AG08396 (cell line): ENCODE data around the gene TBC1D10B.

Experiments
- DNase-seq: peaks from one replicate; pipeline ENCODE4 v3.0.0; 2012; ENCODE audit warnings: low spot score, mixed read lengths

Gene TBC1D10B, protein sequence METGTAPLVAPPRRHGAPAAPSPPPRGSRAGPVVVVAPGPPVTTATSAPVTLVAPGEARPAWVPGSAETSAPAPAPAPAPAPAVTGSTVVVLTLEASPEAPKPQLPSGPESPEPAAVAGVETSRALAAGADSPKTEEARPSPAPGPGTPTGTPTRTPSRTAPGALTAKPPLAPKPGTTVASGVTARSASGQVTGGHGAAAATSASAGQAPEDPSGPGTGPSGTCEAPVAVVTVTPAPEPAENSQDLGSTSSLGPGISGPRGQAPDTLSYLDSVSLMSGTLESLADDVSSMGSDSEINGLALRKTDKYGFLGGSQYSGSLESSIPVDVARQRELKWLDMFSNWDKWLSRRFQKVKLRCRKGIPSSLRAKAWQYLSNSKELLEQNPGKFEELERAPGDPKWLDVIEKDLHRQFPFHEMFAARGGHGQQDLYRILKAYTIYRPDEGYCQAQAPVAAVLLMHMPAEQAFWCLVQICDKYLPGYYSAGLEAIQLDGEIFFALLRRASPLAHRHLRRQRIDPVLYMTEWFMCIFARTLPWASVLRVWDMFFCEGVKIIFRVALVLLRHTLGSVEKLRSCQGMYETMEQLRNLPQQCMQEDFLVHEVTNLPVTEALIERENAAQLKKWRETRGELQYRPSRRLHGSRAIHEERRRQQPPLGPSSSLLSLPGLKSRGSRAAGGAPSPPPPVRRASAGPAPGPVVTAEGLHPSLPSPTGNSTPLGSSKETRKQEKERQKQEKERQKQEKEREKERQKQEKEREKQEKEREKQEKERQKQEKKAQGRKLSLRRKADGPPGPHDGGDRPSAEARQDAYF

DNA sequence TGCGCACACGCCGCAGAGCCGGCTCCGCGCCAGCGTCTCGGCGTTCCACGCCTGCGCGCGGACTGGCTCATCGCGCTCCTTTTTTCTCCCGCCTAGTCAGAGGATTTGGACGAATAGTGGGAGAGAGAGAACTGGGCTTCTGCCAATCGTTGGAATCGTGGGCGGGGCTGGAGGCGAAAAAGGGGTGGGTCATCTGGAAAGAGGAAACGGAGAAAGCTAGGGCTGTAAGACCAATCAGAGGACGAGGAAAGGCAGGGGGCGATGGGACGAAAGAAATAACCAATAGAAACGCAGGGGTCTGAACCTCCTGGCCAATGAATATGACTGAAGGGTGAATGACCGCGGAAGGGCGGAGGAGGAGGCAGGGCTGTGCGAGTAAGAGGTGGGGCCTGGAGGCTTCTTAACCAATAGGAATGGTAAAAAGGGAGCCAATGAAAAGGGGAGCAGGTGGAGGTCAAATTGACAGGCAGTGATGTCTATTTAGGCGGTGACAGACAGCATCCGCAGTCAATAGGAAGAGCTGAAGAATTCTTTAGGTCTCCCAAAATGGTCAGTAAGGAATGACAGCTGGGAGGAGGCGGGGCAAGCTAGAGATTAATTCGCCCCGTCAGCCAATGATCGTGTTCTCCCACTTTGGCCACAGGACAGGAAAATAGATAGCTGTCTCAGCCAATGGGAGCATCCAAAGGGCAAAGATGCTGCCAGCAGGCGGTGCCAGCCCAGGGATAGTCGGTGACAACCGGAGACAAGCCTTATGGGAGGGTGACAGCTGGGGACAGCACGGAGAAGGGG lies at the start of gene TBC1D10B:
TBC1D10B (minus strand) TSS at position 39 of the 792 bp plus-strand sequence. CDS start 311 bp downstream, outside the sequence.
- peak; percentile 98 for DNase-seq

GRCh38 chr16:30418350-30419181 lies 48.3 kb upstream of the TBC1D10B start:
- DNase-seq: no peak

DNA sequence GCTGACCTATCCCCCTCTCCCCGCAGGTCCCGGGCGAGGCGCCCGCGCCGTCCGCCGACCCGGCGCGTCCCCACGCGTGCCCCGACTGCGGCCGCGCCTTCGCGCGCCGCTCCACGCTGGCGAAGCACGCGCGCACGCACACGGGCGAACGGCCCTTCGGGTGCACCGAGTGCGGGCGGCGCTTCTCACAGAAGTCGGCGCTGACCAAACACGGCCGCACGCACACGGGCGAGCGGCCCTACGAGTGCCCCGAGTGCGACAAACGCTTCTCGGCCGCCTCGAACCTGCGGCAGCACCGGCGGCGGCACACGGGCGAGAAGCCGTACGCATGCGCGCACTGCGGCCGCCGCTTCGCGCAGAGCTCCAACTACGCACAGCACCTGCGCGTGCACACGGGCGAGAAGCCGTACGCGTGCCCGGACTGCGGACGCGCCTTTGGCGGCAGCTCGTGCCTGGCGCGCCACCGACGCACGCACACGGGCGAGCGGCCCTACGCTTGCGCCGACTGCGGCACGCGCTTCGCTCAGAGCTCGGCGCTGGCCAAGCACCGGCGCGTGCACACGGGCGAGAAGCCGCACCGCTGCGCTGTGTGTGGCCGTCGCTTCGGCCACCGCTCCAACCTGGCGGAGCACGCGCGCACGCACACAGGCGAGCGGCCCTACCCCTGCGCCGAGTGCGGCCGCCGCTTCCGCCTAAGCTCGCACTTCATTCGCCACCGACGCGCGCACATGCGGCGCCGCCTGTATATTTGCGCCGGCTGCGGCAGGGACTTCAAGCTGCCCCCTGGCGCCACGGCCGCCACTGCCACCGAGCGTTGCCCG lies 47.4 kb upstream of the TBC1D10B start:
- peak; percentile 95 for DNase-seq

- DNase-seq: no peak
These were observed 46.6 kb upstream of the TBC1D10B start for GRCh38 chr16:30416624-30417528.

- DNase-seq: no peak
These were observed 45.8 kb upstream of the TBC1D10B start for GRCh38 chr16:30416047-30416603.

DNA sequence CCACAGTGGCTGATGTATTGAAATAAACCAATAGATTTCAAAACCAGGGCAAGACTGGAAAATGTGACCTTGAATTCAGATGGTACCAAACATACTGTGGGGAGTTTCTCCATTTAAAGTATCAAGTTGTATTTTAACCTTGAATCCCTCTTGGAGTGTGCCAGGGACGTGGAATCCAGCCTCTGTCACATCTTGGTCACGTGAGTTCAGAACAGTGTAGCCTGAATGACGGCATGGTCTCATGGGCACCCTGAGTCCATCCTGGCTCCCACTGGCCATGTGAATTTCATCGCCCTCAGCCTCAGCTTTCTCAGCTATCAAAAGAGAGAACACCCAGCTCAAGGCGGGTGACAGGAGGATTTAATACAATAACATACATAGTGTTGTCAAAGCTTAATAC lies 43.9 kb upstream of the TBC1D10B start:
- no peak for DNase-seq

DNA sequence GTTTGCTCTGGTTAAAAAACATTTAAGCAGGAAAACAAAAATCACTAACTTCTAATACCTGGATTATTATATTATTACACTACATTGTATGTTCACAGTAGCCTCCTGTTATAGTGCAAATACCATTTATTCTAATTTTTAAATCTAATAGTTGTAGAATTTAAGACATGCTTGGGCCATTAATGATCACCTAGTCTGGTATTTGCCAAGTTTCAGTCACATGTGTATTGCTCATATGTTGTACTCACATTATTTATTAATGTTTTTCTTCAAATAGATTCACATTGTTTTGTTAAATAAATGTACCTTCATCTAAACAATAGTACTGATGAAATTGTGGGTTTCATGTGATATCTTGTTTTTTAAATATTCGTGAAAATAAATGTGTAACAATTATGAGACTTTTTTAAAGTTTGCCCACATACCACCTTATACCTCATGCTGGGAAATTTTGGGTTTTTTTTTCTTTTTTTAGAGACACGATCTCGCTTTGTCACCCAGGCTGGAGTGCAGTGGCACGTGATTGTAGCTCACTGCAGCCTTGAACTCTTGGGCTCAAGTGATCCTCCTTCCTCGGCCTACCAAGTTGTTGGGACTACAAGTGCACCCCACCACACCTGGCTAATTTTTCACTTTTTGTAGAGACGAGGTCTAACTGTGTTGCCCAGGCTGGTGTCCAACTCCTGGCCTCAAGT lies 43.0 kb upstream of the TBC1D10B start:
- no peak for DNase-seq

DNA sequence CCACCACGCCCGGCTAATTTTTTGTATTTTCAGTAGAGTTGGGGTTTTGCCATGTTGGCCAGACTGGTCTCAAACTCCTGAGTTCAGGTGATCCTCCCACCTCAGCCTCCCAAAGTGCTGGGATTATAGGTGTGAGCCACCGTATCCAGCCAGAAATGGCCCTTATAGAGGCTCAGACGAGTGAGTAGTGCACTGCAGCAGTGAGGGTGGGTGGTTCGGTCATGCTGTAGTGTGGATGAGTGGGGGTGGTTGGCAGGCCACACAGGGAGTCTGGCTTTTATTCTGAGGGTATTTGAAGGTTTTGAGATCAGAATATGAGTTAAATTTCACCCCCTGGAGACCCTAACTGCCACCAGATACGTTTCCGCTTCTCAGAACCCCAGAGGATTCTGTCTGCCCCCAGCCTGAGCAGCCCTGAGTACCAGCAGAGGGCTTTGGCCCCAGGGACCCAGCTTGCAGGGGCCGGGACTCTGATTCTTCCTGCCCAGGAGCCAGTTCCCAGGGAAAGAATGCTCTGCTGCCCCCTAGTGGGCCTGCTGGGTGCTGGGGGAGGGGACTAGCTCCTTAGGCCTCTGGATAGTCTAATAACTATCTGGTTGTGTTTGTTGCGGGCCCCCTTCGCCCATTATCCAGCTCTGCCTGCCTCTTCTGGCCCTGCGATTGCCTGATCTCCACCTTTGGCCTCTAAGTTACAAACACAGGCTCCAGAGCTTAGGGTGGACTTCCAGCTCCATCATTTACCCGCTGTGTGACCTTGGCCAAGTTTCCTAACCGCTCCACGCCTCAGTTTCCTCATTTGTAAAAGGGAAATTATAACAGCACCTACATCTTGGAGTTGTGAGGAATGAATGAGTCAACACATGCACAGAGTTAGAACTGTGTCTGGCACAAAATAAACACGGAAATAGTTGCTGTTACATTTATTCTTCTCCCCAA lies 39.1 kb upstream of the TBC1D10B start:
- peak; percentile 91 for DNase-seq

- DNase-seq: peak; percentile 77
These were observed 37.7 kb upstream of the TBC1D10B start for GRCh38 chr16:30407804-30408534.

- peak; percentile 96 for DNase-seq
These were observed 37.0 kb upstream of the TBC1D10B start, which contains the start of gene ZNF771 for GRCh38 chr16:30407102-30407803. TSS of gene ZNF771 (plus strand) at chr16:30407606. CDS start at chr16:30408054, 448 bp downstream.

- no peak for DNase-seq
These were observed 36.5 kb upstream of the TBC1D10B start for GRCh38 chr16:30406795-30407101.

- no peak for DNase-seq
These were observed 31.6 kb upstream of the TBC1D10B start for GRCh38 chr16:30401768-30402425.

- peak; percentile 25 for DNase-seq
These were observed 29.3 kb upstream of the TBC1D10B start for GRCh38 chr16:30399435-30400186.

GRCh38 chr16:30398661-30399434 lies 28.6 kb upstream of the TBC1D10B start:
- DNase-seq: no peak
